ENCODE measurements around the gene APLF. TPM values are rescaled to one million over a fixed set of nuclear protein-coding genes. Genes with fewer than 3 reads are reported as not detected.

The APLF gene
- polyA plus RNA-seq, 1 experiment = 3.6 TPM

DNA sequence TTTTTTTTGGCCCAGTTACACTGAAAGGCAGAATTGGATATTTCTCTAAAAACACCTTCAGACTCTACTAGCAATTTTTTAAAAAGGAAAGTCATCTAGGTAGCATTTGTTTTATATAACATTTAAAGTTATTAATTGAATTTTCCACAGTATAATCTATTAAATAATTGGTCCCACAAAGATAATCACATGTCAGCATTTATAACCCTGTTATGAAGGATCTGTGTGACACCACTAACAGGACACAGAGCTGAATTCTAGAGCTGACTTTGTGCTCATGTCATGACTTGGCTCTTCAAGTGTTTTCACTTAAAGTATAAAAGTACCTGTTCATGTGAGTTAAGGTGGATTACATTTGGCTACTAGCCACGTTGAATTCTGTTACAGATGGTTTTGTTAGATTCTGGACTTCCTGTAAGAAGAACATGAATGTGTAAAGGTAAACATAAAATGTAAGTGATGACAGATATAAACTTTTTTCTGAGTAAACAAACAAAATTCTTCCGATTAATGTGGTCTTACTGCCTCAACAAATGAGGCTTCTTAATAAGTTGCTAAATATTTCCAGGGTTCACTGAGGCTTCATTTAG, 106.9 kb downstream of the APLF start:
- no peak overlapping the region for H3K27ac ChIP-seq (ENCODE audit: low read depth, low read length)
- no peaks in the 10 kb centered on the region for H3K9me3 ChIP-seq (ENCODE audit: control insufficient read depth, insufficient read depth, low read length)
- ChIA-PET CTCF (interaction anchor here (0.6 to 3.3 kb wide), 2 partner anchors 21 to 216 kb away, joined by 4 to 16 read pairs; no protein-coding TSS in a partner anchor), POLR2A (no interaction called here)
- H3K27me3 ChIP-seq (ENCODE audit: control insufficient read depth, insufficient read depth, low read length) = no peaks in the 10 kb centered on the region
- TF ChIP-seq, protein P1, sequence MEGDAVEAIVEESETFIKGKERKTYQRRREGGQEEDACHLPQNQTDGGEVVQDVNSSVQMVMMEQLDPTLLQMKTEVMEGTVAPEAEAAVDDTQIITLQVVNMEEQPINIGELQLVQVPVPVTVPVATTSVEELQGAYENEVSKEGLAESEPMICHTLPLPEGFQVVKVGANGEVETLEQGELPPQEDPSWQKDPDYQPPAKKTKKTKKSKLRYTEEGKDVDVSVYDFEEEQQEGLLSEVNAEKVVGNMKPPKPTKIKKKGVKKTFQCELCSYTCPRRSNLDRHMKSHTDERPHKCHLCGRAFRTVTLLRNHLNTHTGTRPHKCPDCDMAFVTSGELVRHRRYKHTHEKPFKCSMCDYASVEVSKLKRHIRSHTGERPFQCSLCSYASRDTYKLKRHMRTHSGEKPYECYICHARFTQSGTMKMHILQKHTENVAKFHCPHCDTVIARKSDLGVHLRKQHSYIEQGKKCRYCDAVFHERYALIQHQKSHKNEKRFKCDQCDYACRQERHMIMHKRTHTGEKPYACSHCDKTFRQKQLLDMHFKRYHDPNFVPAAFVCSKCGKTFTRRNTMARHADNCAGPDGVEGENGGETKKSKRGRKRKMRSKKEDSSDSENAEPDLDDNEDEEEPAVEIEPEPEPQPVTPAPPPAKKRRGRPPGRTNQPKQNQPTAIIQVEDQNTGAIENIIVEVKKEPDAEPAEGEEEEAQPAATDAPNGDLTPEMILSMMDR (IDR thresholded peaks at IDR 0.05; ENCODE audit: low read depth, low read length) = no peak
- DNase-seq (ENCODE audit: low read depth, low spot score) = no peak
- no peak overlapping the region for H3K4me3 ChIP-seq (ENCODE audit: low read depth, low read length)

- H3K27ac ChIP-seq (ENCODE audit: low read depth, low read length) = no peak overlapping the region
- ChIA-PET CTCF (interaction anchor here (2.4 kb wide), 1 partner anchor 18 kb away, joined by 12 read pairs; no protein-coding TSS in a partner anchor), POLR2A (no interaction called here)
- H3K27me3 ChIP-seq (ENCODE audit: control insufficient read depth, insufficient read depth, low read length) = no peaks in the 10 kb centered on the region
- TF ChIP-seq, protein P1 (IDR thresholded peaks at IDR 0.05; ENCODE audit: low read depth, low read length) = no peak
- H3K4me3 ChIP-seq (ENCODE audit: low read depth, low read length) = no peak overlapping the region
- no peak for DNase-seq (ENCODE audit: low read depth, low spot score)
- no peaks in the 10 kb centered on the region for H3K9me3 ChIP-seq (ENCODE audit: control insufficient read depth, insufficient read depth, low read length)
Observed at GRCh38 chr2:68577183-68577582, 109.8 kb downstream of the APLF start.

DNA sequence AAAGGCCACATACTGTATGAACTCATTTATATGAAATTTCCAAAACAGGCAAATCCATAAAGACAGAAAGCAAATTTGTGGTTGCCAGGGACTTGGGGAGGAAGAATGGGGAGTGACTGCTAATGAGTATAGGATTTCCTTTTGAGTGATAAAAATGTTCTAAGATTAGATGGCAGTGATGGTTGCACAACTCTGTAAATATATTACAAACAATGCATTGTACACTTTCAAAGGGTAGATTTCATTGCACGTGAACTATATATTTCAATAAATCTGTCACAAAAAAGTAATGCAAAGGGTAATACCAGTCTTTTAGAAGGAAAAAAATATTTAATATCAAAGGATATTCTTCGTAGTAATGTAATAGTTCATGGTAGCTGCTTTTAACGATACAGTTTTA, 112.3 kb downstream of the APLF start:
- POLR2A ChIA-PET = no interaction called here
- no peak for DNase-seq (ENCODE audit: low read depth, low spot score)
- Histone ChIP-seq H3K4me3 (ENCODE audit: low read depth, low read length) (no peak overlapping the region), H3K27me3 (ENCODE audit: control insufficient read depth, insufficient read depth, low read length) (no peaks in the 10 kb centered on the region), H3K27ac (ENCODE audit: low read depth, low read length) (no peak overlapping the region), H3K9me3 (ENCODE audit: control insufficient read depth, insufficient read depth, low read length) (no peaks in the 10 kb centered on the region)
- CTCF ChIA-PET = interaction anchor here (1.3 kb wide), 1 partner anchor 15 kb away, joined by 7 read pairs; no protein-coding TSS in a partner anchor
- TF ChIP-seq, protein P1 (IDR thresholded peaks at IDR 0.05; ENCODE audit: low read depth, low read length) = no peak

- Histone ChIP-seq H3K9me3 (ENCODE audit: control insufficient read depth, insufficient read depth, low read length) (no peaks in the 10 kb centered on the region), H3K27me3 (ENCODE audit: control insufficient read depth, insufficient read depth, low read length) (peaks cover 6% of the 10 kb centered on the region), H3K4me3 (ENCODE audit: low read depth, low read length) (no peak overlapping the region), H3K27ac (ENCODE audit: low read depth, low read length) (no peak overlapping the region)
- no peak for DNase-seq (ENCODE audit: low read depth, low spot score)
- CTCF ChIA-PET = interaction anchor here (1.5 kb wide), 1 partner anchor 125 kb away, joined by 3 read pairs; no protein-coding TSS in a partner anchor
- POLR2A ChIA-PET = no interaction called here
- TF ChIP-seq, protein P1 (IDR thresholded peaks at IDR 0.05; ENCODE audit: low read depth, low read length) = no peak
Observed at GRCh38 chr2:68588589-68588988, 121.2 kb downstream of the APLF start.

DNA sequence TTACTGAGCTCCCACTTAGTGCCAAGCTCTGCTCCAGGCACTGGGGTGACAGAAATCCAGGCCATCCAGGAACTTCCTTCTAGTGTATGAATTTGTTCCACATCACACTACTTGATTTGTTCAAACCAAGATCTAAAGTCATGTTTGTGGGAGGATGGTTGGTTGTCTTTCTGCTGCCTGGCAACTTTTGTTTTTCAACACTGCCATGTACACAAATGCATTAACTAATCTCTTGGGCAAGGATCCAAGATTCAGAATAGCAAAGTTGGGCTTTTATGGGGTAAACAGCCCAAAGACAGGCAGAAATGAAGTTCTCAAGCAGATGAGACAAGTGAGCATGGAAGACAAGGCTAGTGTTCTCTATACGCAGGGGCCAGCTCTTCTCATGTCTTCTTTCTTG, 122.6 kb downstream of the APLF start:
- TF ChIP-seq, protein P1 (IDR thresholded peaks at IDR 0.05; ENCODE audit: low read depth, low read length) = no peak
- POLR2A ChIA-PET = no interaction called here
- Histone ChIP-seq H3K9me3 (ENCODE audit: control insufficient read depth, insufficient read depth, low read length) (no peaks in the 10 kb centered on the region), H3K27me3 (ENCODE audit: control insufficient read depth, insufficient read depth, low read length) (peaks cover 6% of the 10 kb centered on the region), H3K27ac (ENCODE audit: low read depth, low read length) (no peak overlapping the region), H3K4me3 (ENCODE audit: low read depth, low read length) (no peak overlapping the region)
- CTCF ChIA-PET = no interaction called here
- DNase-seq (ENCODE audit: low read depth, low spot score) = no peak
